Liver (tissue), 9 donors: ENCODE data around the gene TMIGD1. TPM values are rescaled to one million over a fixed set of nuclear protein-coding genes. Genes with fewer than 3 reads are reported as not detected.

ENCODE experiments used
- DNase-seq: peaks from one replicate; pipeline ENCODE4 v3.0.0-alpha.2; 2017; ENCODE audit warnings: low spot score
- H3K27ac ChIP-seq, 2 donors: one replicate each; pipeline ENCODE4 v1.7.0; 2013; ENCODE audit warnings: inconsistent platforms in 2 of 2, low read length in 2 of 2, control low read depth in 1 of 2, low read depth in 1 of 2, mild to moderate bottlenecking in 1 of 2
- H3K27me3 ChIP-seq, 4 donors: one replicate each; pipeline versions ENCODE4 v1.6.1 to v1.7.0; 2013; ENCODE audit warnings: low read length in 3 of 4, inconsistent platforms in 1 of 4, mild to moderate bottlenecking in 1 of 4, moderate library complexity in 1 of 4; ENCODE audit not compliant: control insufficient read depth in 4 of 4, insufficient read depth in 4 of 4
- H3K36me3 ChIP-seq, 4 donors: one replicate each; pipeline versions ENCODE4 v1.6.1 to v1.7.0; 2013; ENCODE audit warnings: low read length in 3 of 4, mild to moderate bottlenecking in 3 of 4, low read depth in 1 of 4, moderate library complexity in 1 of 4; ENCODE audit not compliant: control insufficient read depth in 4 of 4, insufficient read depth in 3 of 4
- H3K4me1 ChIP-seq, 4 donors: one replicate each; pipeline versions ENCODE4 v1.6.1 to v1.7.0; 2013; ENCODE audit warnings: low read length in 3 of 4, mild to moderate bottlenecking in 3 of 4, moderate library complexity in 1 of 4; ENCODE audit not compliant: control insufficient read depth in 4 of 4, insufficient read depth in 4 of 4
- H3K4me3 ChIP-seq, 3 donors: one replicate each; pipeline versions ENCODE4 v1.6.1 to v1.7.0; 2013; ENCODE audit warnings: low read length in 3 of 3, control low read depth in 1 of 3, low read depth in 1 of 3, mild to moderate bottlenecking in 1 of 3
- H3K9ac ChIP-seq, 2 donors: one replicate each; pipeline ENCODE4 v1.7.0; 2013; ENCODE audit warnings: low read length in 2 of 2, mild to moderate bottlenecking in 2 of 2, moderate library complexity in 2 of 2, control low read depth in 1 of 2, low read depth in 1 of 2
- H3K9me3 ChIP-seq, 4 donors: one replicate each; pipeline versions ENCODE4 v1.6.1 to v1.7.0; 2013; ENCODE audit warnings: low read length in 3 of 4; ENCODE audit not compliant: control insufficient read depth in 4 of 4
- EGR1 ChIP-seq, 2 donors: IDR thresholded peaks; 2 replicates each; pipeline ENCODE4 v1.6.1; 2016 to 2018; ENCODE audit warnings: antibody characterized with exemption in 2 of 2, low read depth in 2 of 2
- FOXA2 ChIP-seq: IDR thresholded peaks from 2 replicates; pipeline ENCODE4 v1.6.1; 2016; ENCODE audit warnings: antibody characterized with exemption
- GABPA ChIP-seq, 2 donors: IDR thresholded peaks in 1 of 2; conservative IDR thresholded peaks in 1 of 2; 2 replicates each; pipeline ENCODE4 v1.6.1; 2016; ENCODE audit warnings: antibody characterized with exemption in 2 of 2, mild to moderate bottlenecking in 1 of 2, moderate library complexity in 1 of 2
- HNF4A ChIP-seq, 2 donors: conservative IDR thresholded peaks; 2 replicates each; pipeline ENCODE4 v1.6.1; 2016; ENCODE audit warnings: antibody characterized with exemption in 2 of 2, mild to moderate bottlenecking in 2 of 2
- HNF4G ChIP-seq: IDR thresholded peaks from 2 replicates; pipeline ENCODE4 v1.6.1; 2016; ENCODE audit warnings: antibody characterized with exemption
- JUND ChIP-seq, 2 donors: IDR thresholded peaks; 2 replicates each; pipeline ENCODE4 v1.6.1; 2016; ENCODE audit warnings: antibody characterized with exemption in 2 of 2
- NR2F2 ChIP-seq: IDR thresholded peaks from 2 replicates; pipeline ENCODE4 v1.6.1; 2016; ENCODE audit warnings: antibody characterized with exemption
- RAD21 ChIP-seq, 2 donors: IDR thresholded peaks; 2 replicates each; pipeline ENCODE4 v1.6.1; 2016; ENCODE audit warnings: antibody characterized with exemption in 2 of 2, mild to moderate bottlenecking in 2 of 2
- RXRA ChIP-seq, 2 donors: IDR thresholded peaks; 2 replicates each; pipeline ENCODE4 v1.6.1; 2017 to 2018; ENCODE audit warnings: antibody characterized with exemption in 2 of 2, mild to moderate bottlenecking in 1 of 2
- SP1 ChIP-seq: IDR thresholded peaks from 2 replicates; pipeline ENCODE4 v1.6.1; 2018; ENCODE audit warnings: antibody characterized with exemption, mild to moderate bottlenecking
- TAF1 ChIP-seq: conservative IDR thresholded peaks from 2 replicates; pipeline ENCODE4 v1.6.1; 2016; ENCODE audit warnings: antibody characterized with exemption, mild to moderate bottlenecking
- WGBS: extraction: QIAGEN DNeasy Blood & Tissue Kit; methylation state at CpG from one replicate; pipeline ENCODE4 v1.1.7; 2013; 5-methylcytosine and 5-hydroxymethylcytosine counted together
- polyA plus RNA-seq, 2 donors: library from polyadenylated mRNA; stranded (reverse) in 1 of 2; unstranded in 1 of 2; fragments of 200-250 nt in 1 of 2; fragments of >200 nt in 1 of 2; fragmentation: Nextera tagmentation in 1 of 2; extraction: Ambion mirVana in 1 of 2; gene quantifications; one replicate each; pipeline versions ENCODE4 v1.2.1 to v1.2.3, GENCODE V29; 2013 to 2015
- total RNA-seq, 2 donors: library from RNA; depleted of rRNA; stranded (reverse); fragments of >200 nt; gene quantifications; one replicate each; pipeline ENCODE4 v1.2.3, GENCODE V29; 2014
- TF ChIP-seq, protein P1 (sequence below): fragments of 150-350 bp; IDR thresholded peaks from 2 replicates; pipeline ENCODE4 v1.5.1; 2017; ENCODE audit warnings: improper control_type of control experiment, low read depth, low read length; ENCODE audit not compliant: missing input control
- TF ChIP-seq, protein P2 (sequence below): IDR thresholded peaks from 2 replicates; pipeline ENCODE4 v1.6.1; 2016; ENCODE audit warnings: antibody characterized with exemption
- TF ChIP-seq, protein P3 (sequence below): IDR thresholded peaks from 2 replicates; pipeline ENCODE4 v1.6.1; 2016; ENCODE audit warnings: antibody characterized with exemption
- TF ChIP-seq, protein P4 (sequence below): IDR thresholded peaks from 2 replicates; pipeline ENCODE4 v1.6.1; 2016; ENCODE audit warnings: antibody characterized with exemption, mild to moderate bottlenecking
- TF ChIP-seq, protein P5 (sequence below): IDR thresholded peaks from 2 replicates; pipeline ENCODE4 v1.6.1; 2016; ENCODE audit warnings: antibody characterized with exemption
- donor health status: healthy.
- donor health status: healthy.
- donor health status: healthy.
- donor health status: healthy.
- donor health status: healthy.

TMIGD1 gene
- total and polyA plus RNA-seq, 4 donors: not detected

DNA sequence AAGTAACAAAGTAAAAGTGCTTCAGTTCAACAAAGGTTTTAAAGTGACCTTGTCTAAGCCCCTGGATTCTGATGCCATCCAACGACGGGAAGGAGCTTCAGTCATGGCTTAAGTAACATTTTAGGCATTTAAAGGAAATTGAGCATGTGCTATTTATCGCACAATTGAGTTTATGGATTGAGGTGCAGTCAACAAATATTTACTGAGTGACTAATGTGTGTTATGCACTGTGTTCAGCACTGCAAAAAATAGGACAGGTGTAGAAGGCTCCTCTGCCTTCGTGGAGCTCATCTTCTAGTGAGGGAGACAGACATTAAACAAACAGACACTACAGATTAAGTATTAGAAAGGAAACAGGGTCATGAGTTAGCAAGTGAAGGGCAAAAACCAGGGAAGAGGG, 12.5 kb downstream of the TMIGD1 start:
- H3K4me1 ChIP-seq: no peaks in the 10 kb centered on the region
- WGBS: 72% methylated on average over 4 of the region's 4 CpGs

DNA sequence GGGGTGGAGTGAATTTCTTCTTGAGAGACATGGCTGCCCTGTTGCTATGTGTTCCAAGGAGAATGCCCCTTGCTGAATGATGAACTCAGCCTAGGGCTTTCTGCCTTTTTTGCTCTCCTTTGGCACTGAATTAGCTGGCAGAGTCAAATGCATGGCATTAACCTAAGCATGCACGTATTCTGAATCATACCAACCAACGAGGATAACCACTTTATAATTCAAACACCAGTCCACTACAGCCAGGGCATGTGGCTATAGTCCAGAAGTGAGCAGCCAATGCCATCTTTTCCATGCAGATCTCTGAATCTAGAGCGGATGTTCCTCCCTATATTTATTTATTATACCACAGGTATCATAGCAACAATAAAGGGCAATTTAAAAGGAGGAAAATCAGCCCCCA, 15.7 kb downstream of the TMIGD1 start:
- no peaks in the 10 kb centered on the region for H3K36me3 ChIP-seq
- no peak overlapping the region for H3K9ac ChIP-seq
- H3K9me3 ChIP-seq: no peaks in the 10 kb centered on the region
- no peak overlapping the region for H3K4me3 ChIP-seq
- WGBS: 88% methylated on average over 3 of the region's 3 CpGs
- DNase-seq: no peak
- H3K27me3 ChIP-seq: peaks cover 0 to 7% (median 0%) of the 10 kb centered on the region in 4 donors
- H3K27ac ChIP-seq: no peak overlapping the region
- no peaks in the 10 kb centered on the region for H3K4me1 ChIP-seq
- TF ChIP-seq GABPA (IDR thresholded peaks at IDR 0.05 in 1 of 2, conservative IDR thresholded peaks at IDR 0.05 in 1 of 2) (no peak), RXRA (IDR thresholded peaks at IDR 0.05) (no peak), EGR1 (IDR thresholded peaks at IDR 0.05; ENCODE audit: low read depth in 2 of 2) (no peak), RAD21 (IDR thresholded peaks at IDR 0.05) (no peak), JUND (IDR thresholded peaks at IDR 0.05) (no peak), SP1 (no peak), NR2F2 (no peak), HNF4G (no peak), TAF1 (no peak), FOXA2 (no peak), HNF4A (conservative IDR thresholded peaks at IDR 0.05) (no peak)
- TF ChIP-seq, protein P1, sequence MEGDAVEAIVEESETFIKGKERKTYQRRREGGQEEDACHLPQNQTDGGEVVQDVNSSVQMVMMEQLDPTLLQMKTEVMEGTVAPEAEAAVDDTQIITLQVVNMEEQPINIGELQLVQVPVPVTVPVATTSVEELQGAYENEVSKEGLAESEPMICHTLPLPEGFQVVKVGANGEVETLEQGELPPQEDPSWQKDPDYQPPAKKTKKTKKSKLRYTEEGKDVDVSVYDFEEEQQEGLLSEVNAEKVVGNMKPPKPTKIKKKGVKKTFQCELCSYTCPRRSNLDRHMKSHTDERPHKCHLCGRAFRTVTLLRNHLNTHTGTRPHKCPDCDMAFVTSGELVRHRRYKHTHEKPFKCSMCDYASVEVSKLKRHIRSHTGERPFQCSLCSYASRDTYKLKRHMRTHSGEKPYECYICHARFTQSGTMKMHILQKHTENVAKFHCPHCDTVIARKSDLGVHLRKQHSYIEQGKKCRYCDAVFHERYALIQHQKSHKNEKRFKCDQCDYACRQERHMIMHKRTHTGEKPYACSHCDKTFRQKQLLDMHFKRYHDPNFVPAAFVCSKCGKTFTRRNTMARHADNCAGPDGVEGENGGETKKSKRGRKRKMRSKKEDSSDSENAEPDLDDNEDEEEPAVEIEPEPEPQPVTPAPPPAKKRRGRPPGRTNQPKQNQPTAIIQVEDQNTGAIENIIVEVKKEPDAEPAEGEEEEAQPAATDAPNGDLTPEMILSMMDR: no peak
- TF ChIP-seq, protein P2, sequence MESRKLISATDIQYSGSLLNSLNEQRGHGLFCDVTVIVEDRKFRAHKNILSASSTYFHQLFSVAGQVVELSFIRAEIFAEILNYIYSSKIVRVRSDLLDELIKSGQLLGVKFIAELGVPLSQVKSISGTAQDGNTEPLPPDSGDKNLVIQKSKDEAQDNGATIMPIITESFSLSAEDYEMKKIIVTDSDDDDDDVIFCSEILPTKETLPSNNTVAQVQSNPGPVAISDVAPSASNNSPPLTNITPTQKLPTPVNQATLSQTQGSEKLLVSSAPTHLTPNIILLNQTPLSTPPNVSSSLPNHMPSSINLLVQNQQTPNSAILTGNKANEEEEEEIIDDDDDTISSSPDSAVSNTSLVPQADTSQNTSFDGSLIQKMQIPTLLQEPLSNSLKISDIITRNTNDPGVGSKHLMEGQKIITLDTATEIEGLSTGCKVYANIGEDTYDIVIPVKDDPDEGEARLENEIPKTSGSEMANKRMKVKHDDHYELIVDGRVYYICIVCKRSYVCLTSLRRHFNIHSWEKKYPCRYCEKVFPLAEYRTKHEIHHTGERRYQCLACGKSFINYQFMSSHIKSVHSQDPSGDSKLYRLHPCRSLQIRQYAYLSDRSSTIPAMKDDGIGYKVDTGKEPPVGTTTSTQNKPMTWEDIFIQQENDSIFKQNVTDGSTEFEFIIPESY: no peak
- TF ChIP-seq, protein P3, sequence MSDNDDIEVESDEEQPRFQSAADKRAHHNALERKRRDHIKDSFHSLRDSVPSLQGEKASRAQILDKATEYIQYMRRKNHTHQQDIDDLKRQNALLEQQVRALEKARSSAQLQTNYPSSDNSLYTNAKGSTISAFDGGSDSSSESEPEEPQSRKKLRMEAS: no peak
- TF ChIP-seq, protein P4, sequence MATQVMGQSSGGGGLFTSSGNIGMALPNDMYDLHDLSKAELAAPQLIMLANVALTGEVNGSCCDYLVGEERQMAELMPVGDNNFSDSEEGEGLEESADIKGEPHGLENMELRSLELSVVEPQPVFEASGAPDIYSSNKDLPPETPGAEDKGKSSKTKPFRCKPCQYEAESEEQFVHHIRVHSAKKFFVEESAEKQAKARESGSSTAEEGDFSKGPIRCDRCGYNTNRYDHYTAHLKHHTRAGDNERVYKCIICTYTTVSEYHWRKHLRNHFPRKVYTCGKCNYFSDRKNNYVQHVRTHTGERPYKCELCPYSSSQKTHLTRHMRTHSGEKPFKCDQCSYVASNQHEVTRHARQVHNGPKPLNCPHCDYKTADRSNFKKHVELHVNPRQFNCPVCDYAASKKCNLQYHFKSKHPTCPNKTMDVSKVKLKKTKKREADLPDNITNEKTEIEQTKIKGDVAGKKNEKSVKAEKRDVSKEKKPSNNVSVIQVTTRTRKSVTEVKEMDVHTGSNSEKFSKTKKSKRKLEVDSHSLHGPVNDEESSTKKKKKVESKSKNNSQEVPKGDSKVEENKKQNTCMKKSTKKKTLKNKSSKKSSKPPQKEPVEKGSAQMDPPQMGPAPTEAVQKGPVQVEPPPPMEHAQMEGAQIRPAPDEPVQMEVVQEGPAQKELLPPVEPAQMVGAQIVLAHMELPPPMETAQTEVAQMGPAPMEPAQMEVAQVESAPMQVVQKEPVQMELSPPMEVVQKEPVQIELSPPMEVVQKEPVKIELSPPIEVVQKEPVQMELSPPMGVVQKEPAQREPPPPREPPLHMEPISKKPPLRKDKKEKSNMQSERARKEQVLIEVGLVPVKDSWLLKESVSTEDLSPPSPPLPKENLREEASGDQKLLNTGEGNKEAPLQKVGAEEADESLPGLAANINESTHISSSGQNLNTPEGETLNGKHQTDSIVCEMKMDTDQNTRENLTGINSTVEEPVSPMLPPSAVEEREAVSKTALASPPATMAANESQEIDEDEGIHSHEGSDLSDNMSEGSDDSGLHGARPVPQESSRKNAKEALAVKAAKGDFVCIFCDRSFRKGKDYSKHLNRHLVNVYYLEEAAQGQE: no peak
- TF ChIP-seq, protein P5, sequence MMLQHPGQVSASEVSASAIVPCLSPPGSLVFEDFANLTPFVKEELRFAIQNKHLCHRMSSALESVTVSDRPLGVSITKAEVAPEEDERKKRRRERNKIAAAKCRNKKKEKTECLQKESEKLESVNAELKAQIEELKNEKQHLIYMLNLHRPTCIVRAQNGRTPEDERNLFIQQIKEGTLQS: no peak

More for the DNA sequence above, 12.5 kb downstream of the TMIGD1 start:
- no peak for DNase-seq
- H3K9me3 ChIP-seq: no peaks in the 10 kb centered on the region
- no peaks in the 10 kb centered on the region for H3K36me3 ChIP-seq
- TF ChIP-seq RXRA (IDR thresholded peaks at IDR 0.05): no peak
- no peak overlapping the region for H3K9ac ChIP-seq
- H3K27ac ChIP-seq: no peak overlapping the region
- H3K27me3 ChIP-seq: peaks cover 0 to 7% (median 0%) of the 10 kb centered on the region in 4 donors
- no peak overlapping the region for H3K4me3 ChIP-seq
